Measurements from ENCODE around the gene MAP3K4.

Gene MAP3K4

GRCh38 chr6:161128230-161128629 is 136.7 kb downstream of the MAP3K4 start:
- no peak overlapping the region for H3K27ac ChIP-seq (ENCODE audit: low read length)
- peaks cover 3 to 14% of the 10 kb centered on the region in 2 donors for H3K36me3 ChIP-seq (ENCODE audit: control insufficient read depth in 2 of 2, insufficient read depth in 2 of 2, low read length in 2 of 2)
- H3K4me1 ChIP-seq (ENCODE audit: control insufficient read depth, insufficient read depth, low read length), result no peaks in the 10 kb centered on the region
- no peak overlapping the region for H3K4me3 ChIP-seq (ENCODE audit: low read length in 2 of 2)
- H3K9me3 ChIP-seq (ENCODE audit: control insufficient read depth in 2 of 2, low read length in 2 of 2), result peaks cover 0 to under 1% of the 10 kb centered on the region in 2 donors
- no peak overlapping the region for H3K9ac ChIP-seq (ENCODE audit: low read length in 2 of 2)
- H3K27me3 ChIP-seq (ENCODE audit: control insufficient read depth in 1 of 2, insufficient read depth in 2 of 2, low read length in 2 of 2), result no peaks in the 10 kb centered on the region

GRCh38 chr6:161128680-161129196 is 137.2 kb downstream of the MAP3K4 start:
- Histone ChIP-seq H3K27me3 (ENCODE audit: control insufficient read depth in 1 of 2, insufficient read depth in 2 of 2, low read length in 2 of 2) (no peaks in the 10 kb centered on the region), H3K27ac (ENCODE audit: low read length) (no peak overlapping the region), H3K36me3 (ENCODE audit: control insufficient read depth in 2 of 2, insufficient read depth in 2 of 2, low read length in 2 of 2) (peaks cover 3 to 14% of the 10 kb centered on the region in 2 donors), H3K9ac (ENCODE audit: low read length in 2 of 2) (no peak overlapping the region), H3K4me1 (ENCODE audit: control insufficient read depth, insufficient read depth, low read length) (no peaks in the 10 kb centered on the region), H3K4me3 (ENCODE audit: low read length in 2 of 2) (no peak overlapping the region), H3K9me3 (ENCODE audit: control insufficient read depth in 2 of 2, low read length in 2 of 2) (no peaks in the 10 kb centered on the region)

DNA sequence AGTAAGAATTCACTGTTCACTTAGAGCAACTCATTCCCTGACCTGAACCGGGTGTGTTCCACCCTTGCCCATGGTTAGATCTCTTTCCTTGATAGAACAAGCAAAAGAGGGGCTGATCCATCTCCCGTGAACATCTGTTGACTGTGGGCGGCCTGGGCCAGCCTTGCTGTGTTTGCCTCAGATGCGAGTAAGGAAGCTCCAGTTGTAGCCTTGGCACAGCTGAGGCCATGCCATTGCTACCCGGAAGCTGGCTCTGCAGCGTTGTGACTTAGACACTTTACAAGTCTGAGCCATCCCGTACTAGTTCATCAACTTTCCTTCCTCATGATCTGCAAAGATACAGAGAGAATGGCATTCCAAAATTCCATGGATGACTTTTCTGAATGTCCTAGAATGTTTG is 139.0 kb downstream of the MAP3K4 start:
- H3K4me1 ChIP-seq (ENCODE audit: control insufficient read depth, insufficient read depth, low read length), result no peaks in the 10 kb centered on the region
- no peak overlapping the region for H3K4me3 ChIP-seq (ENCODE audit: low read length in 2 of 2)
- no peak overlapping the region for H3K9ac ChIP-seq (ENCODE audit: low read length in 2 of 2)
- no peaks in the 10 kb centered on the region for H3K27me3 ChIP-seq (ENCODE audit: control insufficient read depth in 1 of 2, insufficient read depth in 2 of 2, low read length in 2 of 2)
- no peak overlapping the region for H3K27ac ChIP-seq (ENCODE audit: low read length)
- no peaks in the 10 kb centered on the region for H3K9me3 ChIP-seq (ENCODE audit: control insufficient read depth in 2 of 2, low read length in 2 of 2)
- peaks cover 3 to 23% of the 10 kb centered on the region in 2 donors for H3K36me3 ChIP-seq (ENCODE audit: control insufficient read depth in 2 of 2, insufficient read depth in 2 of 2, low read length in 2 of 2)

DNA sequence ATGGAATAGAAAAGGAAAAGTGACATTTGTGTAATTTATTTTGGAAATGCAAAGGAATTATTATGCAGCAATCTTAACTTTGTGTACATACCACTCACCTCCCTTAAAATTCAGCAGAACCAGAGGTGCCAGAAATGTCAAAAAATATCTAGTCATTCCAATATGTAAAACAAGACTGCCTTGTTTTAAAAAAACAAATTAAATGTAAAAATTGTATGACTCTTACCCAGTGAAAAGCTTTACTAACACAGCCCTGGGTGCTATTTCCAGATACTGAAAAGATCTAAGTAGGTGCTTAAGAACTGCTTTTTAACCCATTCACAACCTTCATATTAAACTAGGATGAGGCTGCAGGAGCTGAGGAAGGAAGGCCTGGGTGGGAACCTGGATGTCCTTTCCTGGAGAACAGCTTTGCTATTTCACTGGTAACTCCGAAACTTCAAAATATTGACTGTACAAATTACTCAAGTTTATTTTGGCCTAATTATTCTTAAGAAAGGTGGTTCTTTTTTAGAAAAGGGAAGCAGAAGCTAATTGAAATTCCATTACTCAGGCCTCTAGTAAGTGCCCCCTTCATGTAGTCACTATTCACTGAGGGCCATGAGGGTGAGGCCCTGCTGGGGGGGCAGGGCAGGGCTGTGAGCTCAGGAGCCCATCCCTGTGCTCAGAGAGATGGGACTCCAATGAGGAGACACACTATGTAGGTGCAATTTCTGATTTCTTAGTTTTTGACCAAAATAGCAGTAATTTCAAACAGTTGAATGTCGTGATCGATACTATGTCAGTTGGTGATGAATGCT is 139.6 kb downstream of the MAP3K4 start:
- no peak overlapping the region for H3K27ac ChIP-seq (ENCODE audit: low read length)
- peaks cover 5 to 27% of the 10 kb centered on the region in 2 donors for H3K36me3 ChIP-seq (ENCODE audit: control insufficient read depth in 2 of 2, insufficient read depth in 2 of 2, low read length in 2 of 2)
- H3K9me3 ChIP-seq (ENCODE audit: control insufficient read depth in 2 of 2, low read length in 2 of 2), result no peaks in the 10 kb centered on the region
- H3K4me3 ChIP-seq (ENCODE audit: low read length in 2 of 2), result no peak overlapping the region
- H3K4me1 ChIP-seq (ENCODE audit: control insufficient read depth, insufficient read depth, low read length), result no peaks in the 10 kb centered on the region
- no peak overlapping the region for H3K9ac ChIP-seq (ENCODE audit: low read length in 2 of 2)
- H3K27me3 ChIP-seq (ENCODE audit: control insufficient read depth in 1 of 2, insufficient read depth in 2 of 2, low read length in 2 of 2), result no peaks in the 10 kb centered on the region

GRCh38 chr6:161132384-161132783 is 140.8 kb downstream of the MAP3K4 start:
- H3K9ac ChIP-seq (ENCODE audit: low read length in 2 of 2), result no peak overlapping the region
- no peak overlapping the region for H3K27ac ChIP-seq (ENCODE audit: low read length)
- no peaks in the 10 kb centered on the region for H3K27me3 ChIP-seq (ENCODE audit: control insufficient read depth in 1 of 2, insufficient read depth in 2 of 2, low read length in 2 of 2)
- no peaks in the 10 kb centered on the region for H3K4me1 ChIP-seq (ENCODE audit: control insufficient read depth, insufficient read depth, low read length)
- H3K4me3 ChIP-seq (ENCODE audit: low read length in 2 of 2), result no peak overlapping the region
- no peaks in the 10 kb centered on the region for H3K9me3 ChIP-seq (ENCODE audit: control insufficient read depth in 2 of 2, low read length in 2 of 2)
- peaks cover 5 to 28% of the 10 kb centered on the region in 2 donors for H3K36me3 ChIP-seq (ENCODE audit: control insufficient read depth in 2 of 2, insufficient read depth in 2 of 2, low read length in 2 of 2)

- no peaks in the 10 kb centered on the region for H3K27me3 ChIP-seq (ENCODE audit: control insufficient read depth in 1 of 2, insufficient read depth in 2 of 2, low read length in 2 of 2)
- no peak overlapping the region for H3K27ac ChIP-seq (ENCODE audit: low read length)
- no peak overlapping the region for H3K4me3 ChIP-seq (ENCODE audit: low read length in 2 of 2)
- no peaks in the 10 kb centered on the region for H3K9me3 ChIP-seq (ENCODE audit: control insufficient read depth in 2 of 2, low read length in 2 of 2)
- H3K36me3 ChIP-seq (ENCODE audit: control insufficient read depth in 2 of 2, insufficient read depth in 2 of 2, low read length in 2 of 2), result peaks cover 8 to 27% of the 10 kb centered on the region in 2 donors
- H3K9ac ChIP-seq (ENCODE audit: low read length in 2 of 2), result no peak overlapping the region
- no peaks in the 10 kb centered on the region for H3K4me1 ChIP-seq (ENCODE audit: control insufficient read depth, insufficient read depth, low read length)
These were observed 142.4 kb downstream of the MAP3K4 start for GRCh38 chr6:161133963-161134362.

DNA sequence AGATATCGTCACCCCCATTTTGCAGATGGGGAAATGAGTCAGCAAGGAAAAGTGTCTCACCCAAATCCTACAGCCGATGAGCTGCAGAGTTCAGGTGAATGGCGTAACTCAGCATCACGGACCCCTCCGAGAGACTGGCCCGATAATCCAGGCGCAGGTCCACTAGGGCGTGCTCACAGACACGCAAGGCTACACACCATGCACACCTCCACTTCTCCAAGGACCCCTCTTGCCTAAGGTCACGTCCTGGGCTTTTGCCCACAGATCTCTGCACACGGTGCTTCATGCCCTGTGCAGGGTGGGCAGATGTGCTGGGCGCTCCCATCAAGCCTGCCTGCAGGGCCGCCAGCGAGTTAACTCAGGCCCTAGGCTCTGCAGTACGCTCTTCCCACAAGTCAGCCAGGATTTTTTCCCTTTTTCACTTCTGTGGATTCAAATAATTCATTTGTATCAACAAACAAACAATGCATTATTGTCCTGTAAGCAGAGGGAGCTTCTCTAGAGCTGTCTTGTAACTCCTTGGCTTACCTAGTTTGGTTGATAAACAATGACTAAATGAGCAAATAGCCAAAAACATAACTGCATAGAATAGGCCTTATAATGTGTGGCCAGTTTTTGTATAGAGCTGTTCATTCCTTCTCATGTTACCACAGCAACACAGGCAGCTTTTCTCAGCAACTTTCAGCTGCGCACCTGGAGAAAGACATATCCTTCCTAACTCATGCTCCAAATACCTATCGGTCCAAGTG is 143.2 kb downstream of the MAP3K4 start:
- peaks cover 10 to 30% of the 10 kb centered on the region in 2 donors for H3K36me3 ChIP-seq (ENCODE audit: control insufficient read depth in 2 of 2, insufficient read depth in 2 of 2, low read length in 2 of 2)
- no peak overlapping the region for H3K9ac ChIP-seq (ENCODE audit: low read length in 2 of 2)
- no peak overlapping the region for H3K4me3 ChIP-seq (ENCODE audit: low read length in 2 of 2)
- H3K9me3 ChIP-seq (ENCODE audit: control insufficient read depth in 2 of 2, low read length in 2 of 2), result no peaks in the 10 kb centered on the region
- H3K27ac ChIP-seq (ENCODE audit: low read length), result no peak overlapping the region
- H3K4me1 ChIP-seq (ENCODE audit: control insufficient read depth, insufficient read depth, low read length), result no peaks in the 10 kb centered on the region
- no peaks in the 10 kb centered on the region for H3K27me3 ChIP-seq (ENCODE audit: control insufficient read depth in 1 of 2, insufficient read depth in 2 of 2, low read length in 2 of 2)

DNA sequence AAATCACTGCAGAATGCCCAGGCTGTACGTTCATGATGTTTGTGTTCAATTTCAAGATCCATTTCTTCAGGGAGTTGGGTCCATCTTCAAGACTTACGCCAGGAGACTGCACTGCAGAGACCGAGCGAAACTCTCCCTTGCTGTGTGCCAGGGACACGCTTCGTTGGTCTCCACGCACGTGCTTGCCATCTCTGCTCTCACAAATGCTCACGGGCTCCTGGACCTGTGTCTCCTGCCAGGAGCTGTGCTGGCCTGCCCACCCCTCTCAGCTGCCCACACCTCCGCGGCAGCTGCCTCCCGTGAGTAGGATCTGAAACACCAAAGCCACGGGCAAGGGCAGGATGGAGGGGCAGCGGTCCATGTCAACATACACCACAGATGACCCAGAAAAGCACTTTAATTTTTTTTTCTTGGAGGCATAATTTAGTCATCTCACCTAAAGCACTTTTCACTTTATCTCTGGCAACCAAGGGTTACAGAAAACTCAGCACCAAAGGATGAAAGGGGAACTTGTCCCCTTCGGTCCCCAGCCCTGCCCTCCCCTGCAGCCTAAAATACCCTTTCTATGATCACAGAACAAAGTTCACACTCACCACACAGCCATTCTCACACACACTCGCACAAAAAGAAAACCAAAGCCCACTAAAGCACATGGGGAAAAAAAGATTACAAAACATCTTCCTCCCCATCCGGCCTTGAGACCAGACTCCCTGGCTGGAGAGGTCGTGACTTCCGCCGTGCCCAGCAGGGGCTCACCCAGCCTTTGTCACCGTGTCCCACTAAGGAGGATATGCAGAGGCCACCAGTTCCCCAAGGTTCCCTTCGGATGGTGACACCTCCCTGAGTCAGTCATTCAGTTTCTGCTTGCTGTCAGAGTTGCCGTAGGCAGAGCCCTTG is 144.4 kb downstream of the MAP3K4 start:
- H3K27me3 ChIP-seq (ENCODE audit: control insufficient read depth in 1 of 2, insufficient read depth in 2 of 2, low read length in 2 of 2), result no peaks in the 10 kb centered on the region
- H3K4me1 ChIP-seq (ENCODE audit: control insufficient read depth, insufficient read depth, low read length), result no peaks in the 10 kb centered on the region
- H3K36me3 ChIP-seq (ENCODE audit: control insufficient read depth in 2 of 2, insufficient read depth in 2 of 2, low read length in 2 of 2), result peaks cover 10 to 30% of the 10 kb centered on the region in 2 donors
- H3K4me3 ChIP-seq (ENCODE audit: low read length in 2 of 2), result no peak overlapping the region
- H3K9me3 ChIP-seq (ENCODE audit: control insufficient read depth in 2 of 2, low read length in 2 of 2), result no peaks in the 10 kb centered on the region
- no peak overlapping the region for H3K9ac ChIP-seq (ENCODE audit: low read length in 2 of 2)
- H3K27ac ChIP-seq (ENCODE audit: low read length), result no peak overlapping the region

DNA sequence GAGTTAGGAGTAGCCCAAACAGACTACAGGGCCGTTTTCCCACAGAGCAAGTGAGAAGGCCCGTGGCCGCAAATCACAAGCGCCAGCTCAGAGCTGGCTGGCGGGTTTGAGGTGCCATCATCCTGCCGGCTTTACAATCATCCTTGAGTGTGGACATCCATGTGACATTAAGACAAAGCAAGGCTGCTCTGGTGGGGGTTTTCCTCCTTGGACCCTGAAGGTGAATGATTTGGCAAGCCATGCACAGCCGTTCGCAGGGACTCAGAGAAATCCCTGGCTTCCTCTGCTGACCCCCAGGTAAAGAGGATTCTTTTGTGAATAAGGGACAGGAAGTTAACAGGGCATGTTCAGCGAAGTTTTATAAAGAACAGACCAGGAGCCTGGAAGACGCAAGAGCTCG is 145.1 kb downstream of the MAP3K4 start:
- H3K9me3 ChIP-seq (ENCODE audit: control insufficient read depth in 2 of 2, low read length in 2 of 2), result no peaks in the 10 kb centered on the region
- no peaks in the 10 kb centered on the region for H3K4me1 ChIP-seq (ENCODE audit: control insufficient read depth, insufficient read depth, low read length)
- peaks cover 7 to 30% of the 10 kb centered on the region in 2 donors for H3K36me3 ChIP-seq (ENCODE audit: control insufficient read depth in 2 of 2, insufficient read depth in 2 of 2, low read length in 2 of 2)
- H3K4me3 ChIP-seq (ENCODE audit: low read length in 2 of 2), result no peak overlapping the region
- no peak overlapping the region for H3K27ac ChIP-seq (ENCODE audit: low read length)
- no peak overlapping the region for H3K9ac ChIP-seq (ENCODE audit: low read length in 2 of 2)
- H3K27me3 ChIP-seq (ENCODE audit: control insufficient read depth in 1 of 2, insufficient read depth in 2 of 2, low read length in 2 of 2), result no peaks in the 10 kb centered on the region

DNA sequence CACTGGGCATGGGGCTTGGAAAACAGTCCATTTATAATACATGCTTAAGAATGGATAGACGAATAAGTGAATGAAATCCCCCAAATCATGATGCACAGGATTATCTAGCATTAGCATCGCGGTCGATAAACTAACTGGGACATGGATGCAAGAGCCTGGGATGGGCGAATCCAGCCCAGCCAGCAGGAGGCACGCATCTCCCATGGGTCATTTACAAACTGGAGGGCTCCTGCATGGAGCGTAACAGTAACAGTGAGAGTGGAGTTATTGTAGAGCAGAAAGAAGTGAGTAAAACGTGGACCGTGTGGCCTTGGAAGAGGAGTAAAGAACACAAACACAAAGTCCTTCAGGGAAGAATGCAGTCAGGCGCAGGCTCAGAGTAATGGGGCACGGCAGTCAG is 145.8 kb downstream of the MAP3K4 start:
- Histone ChIP-seq H3K36me3 (ENCODE audit: control insufficient read depth in 2 of 2, insufficient read depth in 2 of 2, low read length in 2 of 2) (peaks cover 7 to 26% of the 10 kb centered on the region in 2 donors), H3K4me1 (ENCODE audit: control insufficient read depth, insufficient read depth, low read length) (no peaks in the 10 kb centered on the region), H3K9me3 (ENCODE audit: control insufficient read depth in 2 of 2, low read length in 2 of 2) (no peaks in the 10 kb centered on the region), H3K27me3 (ENCODE audit: control insufficient read depth in 1 of 2, insufficient read depth in 2 of 2, low read length in 2 of 2) (no peaks in the 10 kb centered on the region), H3K4me3 (ENCODE audit: low read length in 2 of 2) (no peak overlapping the region), H3K27ac (ENCODE audit: low read length) (no peak overlapping the region), H3K9ac (ENCODE audit: low read length in 2 of 2) (no peak overlapping the region)

Measured in stomach smooth muscle (tissue), 2 donors.